Fibroblast of upper back skin (primary cell): ENCODE data around the gene SGSH.

Experiments used
- DNase-seq: peaks from one replicate; pipeline ENCODE4 v3.0.0-alpha.2; 2013

The SGSH gene

GRCh38 chr17:80181431-80181830, 38.7 kb downstream of the SGSH start:
- no peak for DNase-seq

- DNase-seq, result no peak
Measured at GRCh38 chr17:80180192-80180591, 39.9 kb downstream of the SGSH start.

- DNase-seq, result no peak
Measured at GRCh38 chr17:80177986-80178595, 42.0 kb downstream of the SGSH start.

- no peak for DNase-seq
Measured at GRCh38 chr17:80176757-80177156, 43.4 kb downstream of the SGSH start.

- DNase-seq, result no peak
Measured at GRCh38 chr17:80173916-80174315, 46.2 kb downstream of the SGSH start.

GRCh38 chr17:80173126-80173525, 47.0 kb downstream of the SGSH start:
- no peak for DNase-seq

GRCh38 chr17:80171681-80172080, 48.5 kb downstream of the SGSH start:
- DNase-seq, result no peak

- no peak for DNase-seq
Measured at GRCh38 chr17:80169784-80170500, 50.2 kb downstream of the SGSH start, which contains the start of gene CARD14. Gene CARD14 (plus strand): TSS chr17:80170030. CDS start chr17:80181439, 11,409 bp downstream.

- DNase-seq, result no peak
Measured at GRCh38 chr17:80169107-80169506, 51.0 kb downstream of the SGSH start.

GRCh38 chr17:80168371-80168770, 51.8 kb downstream of the SGSH start:
- no peak for DNase-seq

- no peak for DNase-seq
Measured at GRCh38 chr17:80166446-80166845, 53.7 kb downstream of the SGSH start.

GRCh38 chr17:80164185-80164584, 55.9 kb downstream of the SGSH start:
- DNase-seq, result no peak

- DNase-seq, result no peak
Measured at GRCh38 chr17:80163336-80163735, 56.8 kb downstream of the SGSH start.

- no peak for DNase-seq
Measured at GRCh38 chr17:80160536-80160935, 59.6 kb downstream of the SGSH start.
